Measurements from ENCODE around the gene CEACAM16.

CEACAM16 gene

DNA sequence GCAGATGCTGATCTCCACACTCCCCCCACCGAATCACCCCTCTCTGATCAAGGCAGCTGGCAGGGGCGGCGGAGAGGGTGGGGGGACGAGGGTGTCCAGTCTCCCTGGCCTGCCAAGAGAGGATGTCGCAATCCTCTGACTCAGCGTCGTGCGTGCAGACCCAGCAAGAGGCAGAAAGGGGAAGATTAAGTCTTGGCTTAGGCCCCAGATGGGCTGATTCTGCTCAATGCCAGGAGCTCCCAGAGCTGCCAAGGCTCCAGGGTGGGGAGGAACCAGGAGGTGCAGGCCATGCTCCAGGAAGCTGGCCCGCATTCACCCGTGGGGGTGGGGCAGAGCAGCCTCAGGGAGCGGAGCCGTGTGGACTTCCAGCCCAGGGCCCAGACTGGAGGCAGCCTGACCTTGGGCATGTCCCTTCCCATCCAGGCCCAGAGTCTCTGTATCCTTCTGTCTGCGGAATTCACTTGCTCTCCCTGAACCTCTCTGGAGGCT is 42.9 kb downstream of the CEACAM16 start:
- Histone ChIP-seq H3K9me3 (ENCODE audit: insufficient read depth, low read length) (no peaks in the 10 kb centered on the region), H3K27ac (ENCODE audit: low read length) (no peak overlapping the region), H3K4me3 (ENCODE audit: low read length) (no peak overlapping the region), H3K9ac (ENCODE audit: low read length) (no peak overlapping the region), H2AFZ (ENCODE audit: low read depth, low read length) (no peak overlapping the region), H3K79me2 (ENCODE audit: low read length) (no peaks in the 10 kb centered on the region), H3K4me2 (ENCODE audit: low read length) (no peak overlapping the region), H3K27me3 (ENCODE audit: low read depth, low read length) (peaks cover 31% of the 10 kb centered on the region), H3K4me1 (ENCODE audit: low read length) (peaks cover 19% of the 10 kb centered on the region), H3K36me3 (replicated peaks; ENCODE audit: low read depth, low read length) (no peaks in the 10 kb centered on the region), H4K20me1 (ENCODE audit: insufficient read depth, low read length) (no peaks in the 10 kb centered on the region)
- TF ChIP-seq EZH2phosphoT487 (IDR thresholded peaks at IDR 0.05; ENCODE audit: low read depth) (no peak), CTCF (IDR thresholded peaks at IDR 0.05; ENCODE audit: low read depth, low read length) (no peak)

DNA sequence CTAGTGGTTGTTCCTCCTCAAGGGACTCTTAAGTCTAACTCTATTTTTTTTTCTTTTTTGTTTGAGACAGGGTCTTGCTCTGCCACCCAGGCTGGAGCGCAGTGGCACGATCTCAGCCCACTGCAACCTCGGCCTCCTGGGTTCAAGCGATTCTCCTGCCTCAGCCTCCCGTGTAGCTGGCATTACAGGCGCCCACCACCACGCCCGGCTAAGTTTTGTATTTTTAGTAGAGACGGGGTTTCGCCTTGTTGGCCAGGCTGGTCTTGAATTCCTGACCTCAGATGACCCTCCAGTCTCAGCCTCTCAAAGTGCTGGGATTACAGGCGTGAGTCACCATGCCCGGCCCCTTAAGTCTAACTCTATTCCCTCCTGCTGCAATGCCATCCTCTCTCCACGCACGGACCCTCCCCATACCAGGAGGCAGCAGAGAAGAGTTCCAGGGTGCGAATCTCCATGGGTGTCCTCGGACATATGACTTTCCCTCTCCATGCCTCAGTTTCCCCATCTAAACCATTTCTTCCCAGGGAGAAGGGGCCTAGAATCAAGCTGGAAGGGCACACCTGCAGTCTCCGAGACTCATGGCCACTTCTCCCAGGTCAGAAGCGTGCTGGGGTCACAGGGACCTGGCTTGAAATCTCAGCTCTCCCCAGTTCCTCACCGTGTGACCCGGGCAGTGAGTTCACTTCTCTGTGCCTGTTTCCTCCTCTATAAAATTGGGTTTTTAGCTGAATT is 43.5 kb downstream of the CEACAM16 start:
- Histone ChIP-seq H3K27ac (ENCODE audit: low read length) (no peak overlapping the region), H3K9me3 (ENCODE audit: insufficient read depth, low read length) (no peaks in the 10 kb centered on the region), H3K4me3 (ENCODE audit: low read length) (no peak overlapping the region), H3K9ac (ENCODE audit: low read length) (no peak overlapping the region), H3K27me3 (ENCODE audit: low read depth, low read length) (peaks cover 28% of the 10 kb centered on the region), H4K20me1 (ENCODE audit: insufficient read depth, low read length) (no peaks in the 10 kb centered on the region), H3K36me3 (replicated peaks; ENCODE audit: low read depth, low read length) (no peaks in the 10 kb centered on the region), H3K4me1 (ENCODE audit: low read length) (peaks cover 22% of the 10 kb centered on the region), H3K4me2 (ENCODE audit: low read length) (no peak overlapping the region), H2AFZ (ENCODE audit: low read depth, low read length) (no peak overlapping the region), H3K79me2 (ENCODE audit: low read length) (no peaks in the 10 kb centered on the region)
- TF ChIP-seq CTCF (IDR thresholded peaks at IDR 0.05; ENCODE audit: low read depth, low read length), result no peak
- TF ChIP-seq EZH2phosphoT487 (IDR thresholded peaks at IDR 0.05; ENCODE audit: low read depth), result no peak

GRCh38 chr19:44744871-44745332 is 46.0 kb downstream of the CEACAM16 start:
- Histone ChIP-seq H3K36me3 (replicated peaks; ENCODE audit: low read depth, low read length) (peaks cover 7% of the 10 kb centered on the region), H4K20me1 (ENCODE audit: insufficient read depth, low read length) (no peaks in the 10 kb centered on the region), H3K9me3 (ENCODE audit: insufficient read depth, low read length) (no peaks in the 10 kb centered on the region), H3K4me1 (ENCODE audit: low read length) (peaks cover 19% of the 10 kb centered on the region), H3K4me3 (ENCODE audit: low read length) (no peak overlapping the region), H2AFZ (ENCODE audit: low read depth, low read length) (no peak overlapping the region), H3K79me2 (ENCODE audit: low read length) (peaks cover 19% of the 10 kb centered on the region), H3K9ac (ENCODE audit: low read length) (no peak overlapping the region), H3K4me2 (ENCODE audit: low read length) (no peak overlapping the region), H3K27ac (ENCODE audit: low read length) (no peak overlapping the region), H3K27me3 (ENCODE audit: low read depth, low read length) (peaks cover 15% of the 10 kb centered on the region)
- TF ChIP-seq EZH2phosphoT487 (IDR thresholded peaks at IDR 0.05; ENCODE audit: low read depth) (no peak), CTCF (IDR thresholded peaks at IDR 0.05; ENCODE audit: low read depth, low read length) (no peak)

- TF ChIP-seq EZH2phosphoT487 (IDR thresholded peaks at IDR 0.05; ENCODE audit: low read depth) (no peak), CTCF (IDR thresholded peaks at IDR 0.05; ENCODE audit: low read depth, low read length) (no peak)
- Histone ChIP-seq H3K9me3 (ENCODE audit: insufficient read depth, low read length) (no peaks in the 10 kb centered on the region), H3K27ac (ENCODE audit: low read length) (no peak overlapping the region), H4K20me1 (ENCODE audit: insufficient read depth, low read length) (no peaks in the 10 kb centered on the region), H3K4me2 (ENCODE audit: low read length) (no peak overlapping the region), H3K4me3 (ENCODE audit: low read length) (no peak overlapping the region), H3K79me2 (ENCODE audit: low read length) (peaks cover 24% of the 10 kb centered on the region), H3K27me3 (ENCODE audit: low read depth, low read length) (peaks cover 15% of the 10 kb centered on the region), H2AFZ (ENCODE audit: low read depth, low read length) (no peak overlapping the region), H3K36me3 (replicated peaks; ENCODE audit: low read depth, low read length) (peaks cover 10% of the 10 kb centered on the region), H3K4me1 (ENCODE audit: low read length) (peaks cover 24% of the 10 kb centered on the region), H3K9ac (ENCODE audit: low read length) (no peak overlapping the region)
Measured at GRCh38 chr19:44745341-44745831, 46.4 kb downstream of the CEACAM16 start.
